AML-193 (cell line): ENCODE measurements around the gene CHMP5.

Source experiments
- DNase-seq, 2 experiments: peaks; one replicate each; lab custom pipeline; 2025; lab: John Stamatoyannopoulos, UW

The CHMP5 gene

GRCh38 chr9:33318225-33318624, 53.4 kb downstream of the CHMP5 start:
- no peak for DNase-seq

GRCh38 chr9:33318781-33319180, 53.9 kb downstream of the CHMP5 start:
- DNase-seq: no peak

GRCh38 chr9:33320230-33320567, 55.4 kb downstream of the CHMP5 start:
- DNase-seq: no peak

- DNase-seq: no peak
Measured at GRCh38 chr9:33320568-33321261, 55.9 kb downstream of the CHMP5 start.

GRCh38 chr9:33329117-33329563, 64.3 kb downstream of the CHMP5 start:
- DNase-seq: no peak

- no peak for DNase-seq
Measured at GRCh38 chr9:33329979-33330378, 65.1 kb downstream of the CHMP5 start.

GRCh38 chr9:33331377-33331891, 66.6 kb downstream of the CHMP5 start:
- no peak for DNase-seq
